ENCODE measurements around the gene POLD4.

Gene POLD4

GRCh38 chr11:67317888-67318555 is 35.3 kb downstream of the POLD4 start:
- DNase-seq (ENCODE audit: low read depth, low spot score), result no peak

GRCh38 chr11:67317205-67317887 is 36.0 kb downstream of the POLD4 start:
- DNase-seq (ENCODE audit: low read depth, low spot score), result peak; percentile 97

- no peak for DNase-seq (ENCODE audit: low read depth, low spot score)
Observed at GRCh38 chr11:67316882-67317204, 36.5 kb downstream of the POLD4 start.

- no peak for DNase-seq (ENCODE audit: low read depth, low spot score)
Observed at GRCh38 chr11:67315325-67315909, 37.9 kb downstream of the POLD4 start.

- DNase-seq (ENCODE audit: low read depth, low spot score), result no peak
Observed at GRCh38 chr11:67314218-67314617, 39.1 kb downstream of the POLD4 start.

GRCh38 chr11:67313125-67313890 is 40.0 kb downstream of the POLD4 start:
- no peak for DNase-seq (ENCODE audit: low read depth, low spot score)

GRCh38 chr11:67312187-67313021 is 40.9 kb downstream of the POLD4 start:
- no peak for DNase-seq (ENCODE audit: low read depth, low spot score)

- DNase-seq (ENCODE audit: low read depth, low spot score), result no peak
Observed at GRCh38 chr11:67311556-67312082, 41.7 kb downstream of the POLD4 start.

GRCh38 chr11:67311051-67311555 is 42.2 kb downstream of the POLD4 start:
- DNase-seq (ENCODE audit: low read depth, low spot score), result no peak

- no peak for DNase-seq (ENCODE audit: low read depth, low spot score)
Observed at GRCh38 chr11:67310246-67311050, 42.9 kb downstream of the POLD4 start.

- no peak for DNase-seq (ENCODE audit: low read depth, low spot score)
Observed at GRCh38 chr11:67309661-67310061, 43.7 kb downstream of the POLD4 start.

GRCh38 chr11:67309166-67309565 is 44.2 kb downstream of the POLD4 start:
- DNase-seq (ENCODE audit: low read depth, low spot score), result no peak

GRCh38 chr11:67308031-67308866 is 45.1 kb downstream of the POLD4 start:
- no peak for DNase-seq (ENCODE audit: low read depth, low spot score)

GRCh38 chr11:67307545-67308001 is 45.8 kb downstream of the POLD4 start:
- no peak for DNase-seq (ENCODE audit: low read depth, low spot score)

GRCh38 chr11:67306769-67307544 is 46.4 kb downstream of the POLD4 start:
- DNase-seq (ENCODE audit: low read depth, low spot score), result no peak

- no peak for DNase-seq (ENCODE audit: low read depth, low spot score)
Observed at GRCh38 chr11:67304511-67305113, 48.7 kb downstream of the POLD4 start.

- no peak for DNase-seq (ENCODE audit: low read depth, low spot score)
Observed at GRCh38 chr11:67303835-67304411, 49.4 kb downstream of the POLD4 start.
